Erythroblast (primary cell): Measurements from ENCODE around the gene HHIPL2.
"Not testable (repeated sequence)": the region's sequence is repeated elsewhere in the genome, so short reads cannot be mapped to it uniquely, and the experiment has no call there.

Experiments used
- GATA1 ChIP-seq: IDR thresholded peaks from 2 replicates; pipeline ENCODE4 v1.6.1; 2011; ENCODE audit warnings: low read depth, mild to moderate bottlenecking, control low read depth, low read length, moderate library complexity
- POLR2A ChIP-seq: IDR thresholded peaks from 2 replicates; pipeline ENCODE4 v1.6.1; 2011; ENCODE audit warnings: mild to moderate bottlenecking, low read length

- not testable (repeated sequence) for TF ChIP-seq POLR2A, GATA1
Measured at GRCh38 chr1:222476436-222476835, 71.5 kb downstream of the HHIPL2 start.
